GM18498 (cell line): ENCODE results near the gene TSPAN3.

ENCODE experiments used
- ATAC-seq: cut with Tn5 transposase; IDR thresholded peaks from one replicate; pipeline ENCODE4 v1.9.1; 2021; ENCODE audit warnings: mild to moderate bottlenecking, moderate library complexity; ENCODE audit not compliant: unreplicated experiment

The TSPAN3 gene

GRCh38 chr15:77035584-77035983 is 35.3 kb downstream of the TSPAN3 start:
- no peak for ATAC-seq

- no peak for ATAC-seq
Observed at GRCh38 chr15:77034695-77035489, 36.0 kb downstream of the TSPAN3 start.

- ATAC-seq: no peak
Observed at GRCh38 chr15:77033729-77034671, 36.9 kb downstream of the TSPAN3 start.

- ATAC-seq: no peak
Observed at GRCh38 chr15:77033417-77033728, 37.5 kb downstream of the TSPAN3 start.

- ATAC-seq: no peak
Observed at GRCh38 chr15:77032647-77033416, 38.1 kb downstream of the TSPAN3 start.

GRCh38 chr15:77032052-77032646 is 38.8 kb downstream of the TSPAN3 start:
- ATAC-seq: no peak

- ATAC-seq: no peak
Observed at GRCh38 chr15:77031376-77032050, 39.4 kb downstream of the TSPAN3 start.

GRCh38 chr15:77030928-77031375 is 40.0 kb downstream of the TSPAN3 start:
- ATAC-seq: no peak

- ATAC-seq: no peak
Observed at GRCh38 chr15:77030048-77030927, 40.6 kb downstream of the TSPAN3 start.

GRCh38 chr15:77029166-77030047 is 41.5 kb downstream of the TSPAN3 start:
- no peak for ATAC-seq

- no peak for ATAC-seq
Observed at GRCh38 chr15:77028451-77029165, 42.3 kb downstream of the TSPAN3 start.

- no peak for ATAC-seq
Observed at GRCh38 chr15:77027697-77028450, 43.0 kb downstream of the TSPAN3 start.

GRCh38 chr15:77027111-77027696 is 43.7 kb downstream of the TSPAN3 start:
- ATAC-seq: no peak

GRCh38 chr15:77026501-77027110 is 44.3 kb downstream of the TSPAN3 start:
- no peak for ATAC-seq

- no peak for ATAC-seq
Observed at GRCh38 chr15:77025941-77026411, 44.9 kb downstream of the TSPAN3 start.
